Activated naive CD8-positive, alpha-beta T cell treated with anti-CD3 and anti-CD28 coated beads, Interleukin-2, amount 10 ng/mL, durations not matched to agents 7 days and 5 days (primary cell): ENCODE results near the gene CYTH3. TPM values are rescaled to one million over a fixed set of nuclear protein-coding genes. Genes with fewer than 3 reads are reported as not detected.
"Not testable (repeated sequence)": the region's sequence is repeated elsewhere in the genome, so short reads cannot be mapped to it uniquely, and the experiment has no call there.

Experiments
- ATAC-seq: fragments of 150-1000 bp; cut with Tn5 transposase; one replicate; pipeline ENCODE4 v1.10.0; 2021; ENCODE audit warnings: low read depth, moderate library complexity
- POLR2A ChIA-PET: fragments of 350-600 bp; sonication (Branson Sonifier 250); formaldehyde crosslinking; loops from one replicate; lab custom pipeline; 2021; ENCODE audit warnings: antibody characterized with exemption; lab: Charles Lee
- DNase-seq: peaks from one replicate; pipeline ENCODE4 v3.0.0; 2021
- H3K27ac Mint-ChIP-seq: one replicate; pipeline ENCODE4 v1.8.0; 2022; ENCODE audit warnings: mild to moderate bottlenecking, mixed read lengths
- H3K27me3 Mint-ChIP-seq: one replicate; pipeline ENCODE4 v1.8.0; 2022; ENCODE audit warnings: mild to moderate bottlenecking, moderate library complexity, mixed read lengths
- H3K36me3 Mint-ChIP-seq: one replicate; pipeline ENCODE4 v1.8.0; 2021; ENCODE audit warnings: mild to moderate bottlenecking, mixed read lengths
- H3K4me1 Mint-ChIP-seq: one replicate; pipeline ENCODE4 v1.8.0; 2021; ENCODE audit warnings: mixed read lengths
- H3K4me3 Mint-ChIP-seq: one replicate; pipeline ENCODE4 v1.8.0; 2022; ENCODE audit warnings: mild to moderate bottlenecking, moderate library complexity, mixed read lengths
- H3K9me3 Mint-ChIP-seq: one replicate; pipeline ENCODE4 v1.8.0; 2021; ENCODE audit warnings: mixed read lengths
- total RNA-seq, 2 experiments: library from RNA; stranded (reverse); gene quantifications; one replicate each; pipeline ENCODE4 v1.2.3, GENCODE V29; 2021

The CYTH3 gene
- total RNA-seq, 2 experiments from 2014 or later, result 9.8 to 12.5 TPM

DNA sequence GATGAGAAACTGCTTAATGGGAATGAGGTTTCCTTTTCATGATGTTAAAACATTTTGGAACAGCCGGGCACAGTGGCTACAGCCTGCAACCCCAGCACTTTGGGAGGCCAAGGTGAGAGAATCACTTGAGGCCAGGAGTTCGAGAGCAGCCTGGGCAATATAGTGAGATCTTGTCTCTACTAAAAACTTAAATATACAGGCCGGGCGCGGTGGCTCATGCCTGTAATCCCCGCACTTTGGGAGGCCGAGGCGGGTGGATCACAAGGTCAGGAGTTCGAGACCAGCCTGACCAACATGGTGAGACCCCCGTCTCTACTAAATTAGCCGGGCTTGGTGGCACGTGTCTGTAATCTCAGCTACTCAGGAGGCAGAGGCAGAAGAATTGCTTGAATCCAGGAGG, 19.5 kb upstream of the CYTH3 start:
- H3K36me3 Mint-ChIP-seq, DNase-seq, POLR2A ChIA-PET, H3K27ac Mint-ChIP-seq, H3K4me3 Mint-ChIP-seq, H3K27me3 Mint-ChIP-seq, H3K9me3 Mint-ChIP-seq, ATAC-seq, H3K4me1 Mint-ChIP-seq: not testable (repeated sequence)

DNA sequence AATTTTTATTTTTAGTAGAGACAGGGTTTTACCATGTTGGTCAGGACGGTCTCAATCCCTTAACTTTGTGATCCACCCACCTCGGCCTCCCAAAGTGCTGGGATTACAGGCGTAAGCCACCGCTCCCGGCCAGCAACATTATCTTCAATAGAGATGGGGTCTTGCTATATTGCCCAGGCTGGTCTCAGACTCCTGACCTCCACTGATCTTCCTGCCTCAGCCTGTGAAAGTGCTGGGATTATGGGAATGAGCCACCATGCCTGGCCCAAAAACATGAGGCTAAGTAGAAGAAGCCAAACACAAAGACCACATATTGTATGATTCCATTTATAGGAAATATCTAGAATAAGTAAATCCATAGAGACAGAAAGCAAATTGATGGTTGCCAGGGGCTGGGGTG, 19.1 kb upstream of the CYTH3 start:
- no peaks in the 10 kb centered on the region for H3K9me3 Mint-ChIP-seq
- POLR2A ChIA-PET, result no interaction called here
- DNase-seq (no peak), ATAC-seq (no peak)
- H3K36me3 Mint-ChIP-seq, result no peaks in the 10 kb centered on the region
- no peak overlapping the region for H3K27ac Mint-ChIP-seq
- H3K4me1 Mint-ChIP-seq, result no peaks in the 10 kb centered on the region
- no peak overlapping the region for H3K4me3 Mint-ChIP-seq
- peaks cover 2% of the 10 kb centered on the region for H3K27me3 Mint-ChIP-seq

DNA sequence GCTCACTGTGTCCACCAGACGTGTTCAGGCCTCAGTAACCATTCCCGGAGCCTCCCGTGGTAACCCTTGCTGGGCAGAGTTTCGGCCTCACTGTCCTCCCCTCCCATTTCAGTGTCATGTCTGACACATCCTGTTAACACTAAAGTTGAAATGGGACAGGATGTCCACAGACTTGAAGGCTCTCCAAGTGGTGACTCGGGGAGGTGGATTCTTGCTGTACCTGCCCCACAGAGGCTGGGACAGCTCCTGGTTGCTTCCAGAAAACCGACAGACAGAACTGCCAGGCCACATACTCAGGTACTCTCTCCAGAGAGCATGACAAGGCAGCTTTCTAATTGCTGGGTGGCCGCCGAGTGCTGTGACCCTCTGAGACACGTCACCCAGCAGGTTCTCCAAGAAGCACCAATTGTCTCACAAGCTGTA, 17.9 kb upstream of the CYTH3 start:
- ATAC-seq, result no peak
- Mint-ChIP-seq H3K27ac (no peak overlapping the region), H3K4me3 (no peak overlapping the region), H3K9me3 (no peaks in the 10 kb centered on the region), H3K36me3 (no peaks in the 10 kb centered on the region), H3K27me3 (peaks cover 3% of the 10 kb centered on the region), H3K4me1 (no peaks in the 10 kb centered on the region)
- POLR2A ChIA-PET, result no interaction called here
- DNase-seq, result no peak

- Mint-ChIP-seq H3K27me3 (peaks cover 6% of the 10 kb centered on the region), H3K4me3 (no peak overlapping the region), H3K4me1 (no peaks in the 10 kb centered on the region), H3K9me3 (no peaks in the 10 kb centered on the region), H3K27ac (no peak overlapping the region), H3K36me3 (no peaks in the 10 kb centered on the region)
- DNase-seq (no peak), ATAC-seq (no peak)
- POLR2A ChIA-PET, result no interaction called here
Measured at GRCh38 chr7:6288270-6288860, 15.9 kb upstream of the CYTH3 start.

- no peaks in the 10 kb centered on the region for H3K36me3 Mint-ChIP-seq
- DNase-seq (no peak), ATAC-seq (no peak)
- no peak overlapping the region for H3K27ac Mint-ChIP-seq
- H3K4me1 Mint-ChIP-seq, result no peaks in the 10 kb centered on the region
- no peak overlapping the region for H3K4me3 Mint-ChIP-seq
- H3K9me3 Mint-ChIP-seq, result no peaks in the 10 kb centered on the region
- peaks cover 6% of the 10 kb centered on the region for H3K27me3 Mint-ChIP-seq
- POLR2A ChIA-PET, result interaction anchor here (0.6 kb wide), 1 partner anchor 9 kb away, joined by 3 read pairs; no protein-coding TSS in a partner anchor
Measured at GRCh38 chr7:6286486-6286885, 14.1 kb upstream of the CYTH3 start.

- Mint-ChIP-seq H3K9me3 (no peaks in the 10 kb centered on the region), H3K4me3 (no peak overlapping the region), H3K36me3 (no peaks in the 10 kb centered on the region), H3K27ac (no peak overlapping the region), H3K4me1 (no peaks in the 10 kb centered on the region), H3K27me3 (peaks cover 4% of the 10 kb centered on the region)
- POLR2A ChIA-PET, result interaction anchor here (0.6 kb wide), 1 partner anchor 30 kb away, joined by 4 read pairs; no protein-coding TSS in a partner anchor
- DNase-seq, result no peak
- ATAC-seq, result no peak
Measured at GRCh38 chr7:6284461-6285360, 12.3 kb upstream of the CYTH3 start.

GRCh38 chr7:6284055-6284400, 11.6 kb upstream of the CYTH3 start:
- H3K4me3 Mint-ChIP-seq, result no peak overlapping the region
- H3K4me1 Mint-ChIP-seq, result no peaks in the 10 kb centered on the region
- H3K9me3 Mint-ChIP-seq, result no peaks in the 10 kb centered on the region
- DNase-seq (no peak), ATAC-seq (no peak)
- H3K27ac Mint-ChIP-seq, result no peak overlapping the region
- H3K36me3 Mint-ChIP-seq, result no peaks in the 10 kb centered on the region
- POLR2A ChIA-PET, result no interaction called here
- H3K27me3 Mint-ChIP-seq, result peaks cover 4% of the 10 kb centered on the region

GRCh38 chr7:6283391-6284054, 11.1 kb upstream of the CYTH3 start:
- H3K27ac Mint-ChIP-seq, H3K4me3 Mint-ChIP-seq, H3K27me3 Mint-ChIP-seq, H3K4me1 Mint-ChIP-seq, H3K9me3 Mint-ChIP-seq, POLR2A ChIA-PET, H3K36me3 Mint-ChIP-seq, ATAC-seq, DNase-seq: not testable (repeated sequence)

DNA sequence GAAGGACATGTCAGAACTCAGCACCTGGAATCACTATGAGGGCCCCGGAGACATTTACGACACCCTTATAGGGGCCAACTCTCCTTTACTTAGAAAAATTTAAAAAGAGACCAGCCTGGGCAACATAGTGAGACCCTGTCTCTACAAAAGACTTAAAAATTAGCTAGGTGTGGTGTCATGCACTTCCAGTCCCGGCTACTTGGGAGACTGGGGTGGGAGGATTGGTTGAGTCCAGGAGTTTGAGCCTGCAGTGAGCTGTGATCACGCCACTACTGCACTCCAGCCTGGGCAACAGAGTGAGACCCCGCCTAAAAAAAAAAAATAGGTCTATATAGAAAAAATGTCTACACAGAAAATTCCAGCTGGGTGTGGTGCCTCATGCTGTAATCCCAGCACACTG, 7.5 kb upstream of the CYTH3 start:
- no peaks in the 10 kb centered on the region for H3K4me1 Mint-ChIP-seq
- no peaks in the 10 kb centered on the region for H3K36me3 Mint-ChIP-seq
- H3K27me3 Mint-ChIP-seq, result peaks cover 3% of the 10 kb centered on the region
- H3K9me3 Mint-ChIP-seq, result no peaks in the 10 kb centered on the region
- DNase-seq (no peak), ATAC-seq (no peak)
- no peak overlapping the region for H3K4me3 Mint-ChIP-seq
- POLR2A ChIA-PET, result interaction anchor here (0.7 kb wide), 1 partner anchor 65 kb away, joined by 4 read pairs; no protein-coding TSS in a partner anchor
- H3K27ac Mint-ChIP-seq, result no peak overlapping the region

GRCh38 chr7:6279341-6279740, 6.9 kb upstream of the CYTH3 start:
- POLR2A ChIA-PET, result no interaction called here
- Mint-ChIP-seq H3K4me3 (no peak overlapping the region), H3K9me3 (no peaks in the 10 kb centered on the region), H3K4me1 (no peaks in the 10 kb centered on the region), H3K36me3 (no peaks in the 10 kb centered on the region), H3K27ac (no peak overlapping the region), H3K27me3 (peaks cover 7% of the 10 kb centered on the region)
- no peak for DNase-seq
- no peak for ATAC-seq

DNA sequence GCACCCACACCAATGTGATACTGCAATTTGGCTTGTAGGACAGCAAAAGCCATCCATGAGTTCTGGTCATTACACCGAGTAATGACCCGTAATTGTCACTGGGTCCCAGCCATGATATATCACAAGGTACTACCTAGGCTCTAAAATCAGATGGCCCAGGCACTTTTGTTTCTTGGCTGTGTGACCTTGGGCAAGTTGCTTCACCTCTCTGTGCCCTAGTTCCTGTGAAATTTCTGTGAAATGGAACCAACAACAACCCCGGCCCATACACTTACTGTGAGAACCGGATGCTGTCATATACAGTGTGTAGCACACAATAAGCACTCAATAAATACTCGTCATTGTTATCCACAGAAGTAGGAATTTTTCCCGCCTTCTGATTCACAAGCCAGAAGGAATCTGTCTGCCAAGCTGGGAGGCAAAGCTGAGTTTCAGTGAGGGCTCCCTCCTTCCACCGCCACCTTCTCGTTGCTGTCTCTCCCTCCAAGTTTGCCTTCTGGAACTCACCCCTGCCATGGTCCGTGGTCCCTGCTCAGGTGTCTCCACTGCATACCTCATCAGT, 6.4 kb upstream of the CYTH3 start:
- ATAC-seq (no peak), DNase-seq (no peak)
- no peak overlapping the region for H3K27ac Mint-ChIP-seq
- no peaks in the 10 kb centered on the region for H3K36me3 Mint-ChIP-seq
- H3K4me1 Mint-ChIP-seq, result no peaks in the 10 kb centered on the region
- POLR2A ChIA-PET, result no interaction called here
- no peak overlapping the region for H3K4me3 Mint-ChIP-seq
- peaks cover 12% of the 10 kb centered on the region for H3K27me3 Mint-ChIP-seq
- H3K9me3 Mint-ChIP-seq, result no peaks in the 10 kb centered on the region

DNA sequence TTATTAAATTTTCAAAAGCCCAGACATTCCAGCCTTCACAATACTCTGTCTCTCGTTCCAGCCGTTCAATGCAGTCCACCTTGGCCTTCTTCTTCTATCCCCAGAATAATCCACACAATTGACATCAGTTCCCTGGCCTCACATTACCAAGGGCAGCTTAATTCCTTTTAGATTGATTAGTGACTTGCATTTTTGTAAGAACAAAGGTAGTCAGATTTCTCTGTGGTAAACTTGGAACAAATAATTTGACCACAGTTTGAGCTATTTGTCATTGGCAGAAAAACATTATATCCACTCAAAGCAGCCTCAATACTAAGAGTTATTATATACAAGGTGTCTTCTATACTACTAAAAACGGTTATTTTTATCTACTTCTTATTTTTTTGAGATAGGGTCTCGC, 5.1 kb upstream of the CYTH3 start:
- ATAC-seq, result no peak
- no peak overlapping the region for H3K27ac Mint-ChIP-seq
- DNase-seq, result no peak
- peaks cover 17% of the 10 kb centered on the region for H3K27me3 Mint-ChIP-seq
- H3K9me3 Mint-ChIP-seq, result no peaks in the 10 kb centered on the region
- POLR2A ChIA-PET, result no interaction called here
- no peaks in the 10 kb centered on the region for H3K36me3 Mint-ChIP-seq
- peaks cover 3% of the 10 kb centered on the region for H3K4me1 Mint-ChIP-seq
- no peak overlapping the region for H3K4me3 Mint-ChIP-seq

DNA sequence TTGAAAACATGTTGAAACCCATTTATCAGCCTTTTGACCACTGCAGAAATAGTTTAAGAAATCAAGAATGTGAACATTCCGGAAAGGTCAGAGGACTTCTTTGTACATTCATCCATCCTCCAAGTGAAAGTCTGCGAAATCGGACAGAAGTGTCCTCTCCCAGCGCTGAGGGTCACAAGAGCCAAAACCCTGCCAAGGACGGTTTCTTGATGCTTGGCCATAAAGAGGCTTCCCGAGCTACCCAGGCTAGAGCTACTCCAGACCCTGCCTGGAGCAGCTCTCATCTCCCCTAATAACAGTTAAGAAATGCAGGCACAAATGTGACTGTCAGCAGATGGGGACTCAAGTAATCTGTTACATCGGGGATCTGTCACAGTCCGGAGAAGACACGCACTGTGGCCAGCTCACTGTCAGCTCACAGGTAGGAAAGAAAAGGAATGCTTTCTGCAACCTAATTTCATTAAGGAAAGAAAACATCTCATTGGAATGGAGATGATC, 4.5 kb upstream of the CYTH3 start:
- no peak overlapping the region for H3K27ac Mint-ChIP-seq
- no peak overlapping the region for H3K4me3 Mint-ChIP-seq

More for the DNA sequence above, 4.5 kb upstream of the CYTH3 start:
- Mint-ChIP-seq H3K27me3 (peaks cover 17% of the 10 kb centered on the region), H3K9me3 (no peaks in the 10 kb centered on the region), H3K4me1 (peaks cover 3% of the 10 kb centered on the region), H3K36me3 (no peaks in the 10 kb centered on the region)
- POLR2A ChIA-PET, result no interaction called here
- no peak for ATAC-seq
- no peak for DNase-seq
